ENCODE measurements around the gene MBD3L5. TPM values are rescaled to one million over a fixed set of nuclear protein-coding genes. Genes with fewer than 3 reads are reported as not detected.

The MBD3L5 gene
- total RNA-seq, 4 donors from 2014 or later: not detected

DNA sequence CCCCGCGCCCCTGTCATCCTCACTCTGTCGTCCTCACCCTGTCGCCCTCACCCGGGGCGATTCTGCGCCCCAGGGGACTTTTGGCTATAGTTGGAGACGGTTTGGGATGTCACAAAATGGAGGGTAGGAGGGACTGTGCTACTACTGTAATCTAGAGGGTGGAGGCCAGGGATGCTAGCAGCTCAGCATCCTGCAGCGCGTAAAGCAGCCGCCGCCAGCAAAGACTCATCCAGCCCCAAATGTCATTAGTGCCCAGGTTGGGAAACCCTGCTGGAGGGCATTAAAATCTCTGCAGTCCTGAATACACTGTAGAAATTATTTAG lies 39.5 kb downstream of the MBD3L5 start:
- Histone ChIP-seq H3K4me1 (peaks cover 6 to 15% (median 7%) of the 10 kb centered on the region in 3 donors), H3K27me3 (no peaks in the 10 kb centered on the region), H3K27ac (peak overlapping the region; percentile 84 to 90 (median 87)), H3K4me3 (peak overlapping the region; percentile 80 to 98 (median 88)), H3K36me3 (peaks cover 3 to 44% (median 24%) of the 10 kb centered on the region in 3 donors), H3K9me3 (peaks cover 0 to 3% (median 0%) of the 10 kb centered on the region in 3 donors)
- no peak for TF ChIP-seq POLR2A (IDR thresholded peaks at IDR 0.05)
- TF ChIP-seq CTCF (IDR thresholded peaks at IDR 0.05): peak in 1 of 6 experiments; percentile 1
- intact Hi-C loops (cut with DNase I): no loop called here
- DNase-seq: no peak
- WGBS, 2 donors: 0% methylated on average over 4 of the region's 12 CpGs

DNA sequence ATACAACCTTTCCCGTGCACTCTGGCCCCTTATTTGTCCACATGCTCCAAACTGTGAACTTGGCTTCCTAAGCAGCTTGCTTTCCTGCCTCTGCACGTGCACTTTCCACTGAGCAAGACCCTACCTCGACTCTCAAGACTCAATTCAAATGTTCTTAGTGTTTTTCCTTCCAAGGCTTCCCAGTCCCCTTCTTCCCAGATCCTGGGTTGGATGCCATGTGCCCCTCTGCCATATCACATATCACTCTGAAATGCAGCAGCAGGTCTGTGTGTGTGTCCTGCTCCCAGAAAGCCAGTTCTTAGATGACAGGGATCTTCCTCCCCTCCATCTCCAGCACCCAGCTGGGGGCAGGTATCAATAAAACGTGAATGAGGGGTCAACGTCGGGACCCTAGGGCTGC lies 42.2 kb downstream of the MBD3L5 start:
- intact Hi-C loops (cut with DNase I): no loop called here
- Histone ChIP-seq H3K9me3 (peaks cover 0 to 30% (median 16%) of the 10 kb centered on the region in 3 donors), H3K36me3 (peaks cover 28 to 71% (median 50%) of the 10 kb centered on the region in 3 donors), H3K4me1 (peaks cover 6 to 15% (median 7%) of the 10 kb centered on the region in 3 donors), H3K27ac (no peak overlapping the region), H3K27me3 (no peaks in the 10 kb centered on the region), H3K4me3 (no peak overlapping the region)
- WGBS, 2 donors: 95 to 96% methylated on average over 6 of the region's 6 CpGs
- TF ChIP-seq CTCF (IDR thresholded peaks at IDR 0.05) (no peak), POLR2A (IDR thresholded peaks at IDR 0.05) (no peak)
- no peak for DNase-seq

- H3K36me3 ChIP-seq: peaks cover 46 to 93% (median 72%) of the 10 kb centered on the region in 3 donors
- intact Hi-C loops (cut with DNase I): no loop called here
- no peak for DNase-seq
- 95 to 100% methylated on average over 6 to 8 of the region's 29 CpGs for WGBS, 2 donors
- H3K9me3 ChIP-seq: peaks cover 0 to 52% (median 38%) of the 10 kb centered on the region in 3 donors
- peaks cover 6 to 14% (median 7%) of the 10 kb centered on the region in 3 donors for H3K4me1 ChIP-seq
- no peak overlapping the region for H3K4me3 ChIP-seq
- TF ChIP-seq POLR2A (IDR thresholded peaks at IDR 0.05): no peak
- no peaks in the 10 kb centered on the region for H3K27me3 ChIP-seq
- H3K27ac ChIP-seq: no peak overlapping the region
These were observed 44.4 kb downstream of the MBD3L5 start for GRCh38 chr19:7074705-7075282.

DNA sequence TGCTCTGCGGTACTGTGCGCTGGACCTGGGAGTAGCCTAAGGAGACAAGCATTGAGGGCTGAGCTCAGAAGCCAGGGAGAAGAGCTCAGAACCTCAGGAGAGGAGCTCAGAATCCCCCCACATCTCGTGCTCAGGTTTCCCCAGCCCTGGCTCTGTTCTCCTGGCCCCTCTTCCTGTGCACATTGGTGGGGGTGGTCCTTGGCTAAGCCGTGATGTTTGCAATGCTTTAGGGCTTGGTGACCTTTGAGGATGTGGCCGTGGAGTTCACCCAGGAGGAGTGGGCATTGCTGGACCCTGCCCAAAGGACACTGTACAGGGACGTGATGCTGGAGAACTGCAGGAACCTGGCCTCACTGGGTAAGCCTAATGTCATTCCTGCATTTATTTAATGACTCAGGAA lies 45.8 kb downstream of the MBD3L5 start:
- intact Hi-C loops (cut with DNase I): no loop called here
- Histone ChIP-seq H3K27me3 (no peaks in the 10 kb centered on the region), H3K4me3 (no peak overlapping the region), H3K36me3 (peaks cover 60 to 100% (median 86%) of the 10 kb centered on the region in 3 donors), H3K9me3 (peaks cover under 1 to 66% (median 52%) of the 10 kb centered on the region in 3 donors), H3K27ac (no peak overlapping the region), H3K4me1 (peaks cover 0 to under 1% (median 0%) of the 10 kb centered on the region in 3 donors)
- TF ChIP-seq CTCF (IDR thresholded peaks at IDR 0.05): no peak
- TF ChIP-seq POLR2A (IDR thresholded peaks at IDR 0.05): no peak
- 97 to 100% methylated on average over 5 of the region's 6 CpGs for WGBS, 2 donors
- DNase-seq: no peak

DNA sequence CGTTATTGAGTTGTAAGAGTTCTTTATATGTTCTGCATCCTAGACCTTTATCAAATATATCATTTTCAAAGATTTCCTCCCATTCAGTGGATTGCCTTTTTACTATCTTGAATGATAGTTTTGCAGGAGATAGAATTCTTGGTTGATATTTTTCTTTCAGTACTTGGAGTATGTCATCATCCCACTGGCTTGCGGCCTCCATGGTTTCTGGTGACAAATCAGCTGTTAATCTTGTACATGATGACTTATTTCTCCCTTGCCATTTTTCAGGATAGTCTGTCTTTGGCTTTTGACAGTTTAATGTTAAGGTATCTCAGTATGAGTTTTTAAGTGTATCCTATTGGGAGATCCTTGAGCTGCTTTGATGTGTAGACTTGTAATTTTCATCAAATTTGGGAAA lies 47.6 kb downstream of the MBD3L5 start:
- intact Hi-C loops (cut with DNase I): no loop called here
- 95 to 100% methylated on average over 2 of the region's 2 CpGs for WGBS, 2 donors
- H3K27me3 ChIP-seq: no peaks in the 10 kb centered on the region
- H3K4me1 ChIP-seq: no peaks in the 10 kb centered on the region
- no peak overlapping the region for H3K4me3 ChIP-seq
- no peak for DNase-seq
- peaks cover 76 to 100% (median 96%) of the 10 kb centered on the region in 3 donors for H3K36me3 ChIP-seq
- peaks cover 15 to 84% (median 70%) of the 10 kb centered on the region in 3 donors for H3K9me3 ChIP-seq
- TF ChIP-seq POLR2A (IDR thresholded peaks at IDR 0.05) (no peak), CTCF (IDR thresholded peaks at IDR 0.05) (no peak)
- H3K27ac ChIP-seq: no peak overlapping the region

Other genes starting within 250 kb of the MBD3L5 start
- under 1 TPM in 1 of 4 donors, not detected in 3; 0.38 TPM for gene ADGRE1, start 143.0 kb upstream of the MBD3L5 start, total RNA-seq
- gene MBD3L2B, start 9.1 kb upstream of the MBD3L5 start, total RNA-seq: not detected
- gene MBD3L4, start 9.6 kb downstream of the MBD3L5 start, total RNA-seq: not detected
- not detected for gene MBD3L2, start 18.7 kb downstream of the MBD3L5 start, total RNA-seq
- gene MBD3L3, start 28.1 kb downstream of the MBD3L5 start, total RNA-seq: not detected
- gene ZNF557, start 39.1 kb downstream of the MBD3L5 start, total RNA-seq: 10 to 100 TPM in 1 of 4 donors, 1 to 10 TPM in 3; 3.7 to 10.1 (median 6.8) TPM

Data from esophagus squamous epithelium (tissue), 5 donors.